GM19025 (cell line): ENCODE measurements around the gene LGMN.
"Not testable (repeated sequence)": the region's sequence is repeated elsewhere in the genome, so short reads cannot be mapped to it uniquely, and the experiment has no call there.

Experiments used
- ATAC-seq: cut with Tn5 transposase; IDR thresholded peaks from one replicate; pipeline ENCODE4 v1.9.1; 2021; ENCODE audit warnings: mild to moderate bottlenecking, low read depth, moderate library complexity; ENCODE audit not compliant: unreplicated experiment

The LGMN gene

GRCh38 chr14:92763666-92764631 is 15.5 kb upstream of the LGMN start:
- ATAC-seq, result not testable (repeated sequence)

GRCh38 chr14:92760524-92760805 is 12.0 kb upstream of the LGMN start:
- no peak for ATAC-seq

- no peak for ATAC-seq
Measured at GRCh38 chr14:92759679-92760523, 11.5 kb upstream of the LGMN start.

- no peak for ATAC-seq
Measured at GRCh38 chr14:92759300-92759678, 10.9 kb upstream of the LGMN start.

GRCh38 chr14:92756446-92756845 is 8.0 kb upstream of the LGMN start:
- ATAC-seq, result no peak

- no peak for ATAC-seq
Measured at GRCh38 chr14:92755495-92755894, 7.1 kb upstream of the LGMN start.

GRCh38 chr14:92754966-92755365 is 6.5 kb upstream of the LGMN start:
- no peak for ATAC-seq

- ATAC-seq, result no peak
Measured at GRCh38 chr14:92753250-92753649, 4.8 kb upstream of the LGMN start.

- ATAC-seq, result no peak
Measured at GRCh38 chr14:92751819-92752218, 3.4 kb upstream of the LGMN start.

- ATAC-seq, result no peak
Measured at GRCh38 chr14:92750994-92751400, 2.6 kb upstream of the LGMN start.

GRCh38 chr14:92750222-92750728 is 1.8 kb upstream of the LGMN start:
- ATAC-seq, result not testable (repeated sequence)

GRCh38 chr14:92747701-92748258 is 647 bp downstream of the LGMN start:
- no peak for ATAC-seq

GRCh38 chr14:92744198-92744597 is 4.2 kb downstream of the LGMN start:
- no peak for ATAC-seq

- ATAC-seq, result no peak
Measured at GRCh38 chr14:92740440-92740839, 8.0 kb downstream of the LGMN start.

- ATAC-seq, result no peak
Measured at GRCh38 chr14:92737619-92738188, 10.7 kb downstream of the LGMN start.

GRCh38 chr14:92737206-92737605 is 11.2 kb downstream of the LGMN start:
- ATAC-seq, result no peak

GRCh38 chr14:92735344-92735743 is 13.1 kb downstream of the LGMN start:
- no peak for ATAC-seq

- ATAC-seq, result no peak
Measured at GRCh38 chr14:92734618-92735017, 13.8 kb downstream of the LGMN start.

- no peak for ATAC-seq
Measured at GRCh38 chr14:92733007-92733406, 15.4 kb downstream of the LGMN start.

GRCh38 chr14:92731622-92732115 is 16.8 kb downstream of the LGMN start:
- no peak for ATAC-seq
